Measurements from ENCODE around the gene PARP8. TPM values are rescaled to one million over a fixed set of nuclear protein-coding genes. Genes with fewer than 3 reads are reported as not detected.

Gene PARP8
- total RNA-seq, 1 experiment from 2014 or later = 23.2 TPM

- H3K27me3 Mint-ChIP-seq (ENCODE audit: low read depth) = no peaks in the 10 kb centered on the region
- ATAC-seq (no peak), DNase-seq (ENCODE audit: low spot score) (no peak)
- ChIA-PET POLR2A (interaction anchor here (0.7 kb wide), 1 partner anchor 267 kb away, joined by 3 read pairs; no protein-coding TSS in a partner anchor), CTCF (no interaction called here)
- TF ChIP-seq IRF2 (CRISPR knock-in tag; IDR thresholded peaks at IDR 0.05; ENCODE audit: borderline replicate concordance, low read depth) (no peak), ZBTB21 (CRISPR knock-in tag; IDR thresholded peaks at IDR 0.05; ENCODE audit: borderline replicate concordance) (no peak), ZSCAN18 (CRISPR knock-in tag; IDR thresholded peaks at IDR 0.05) (no peak), ATF1 (CRISPR knock-in tag; IDR thresholded peaks at IDR 0.05) (no peak), ZNF281 (CRISPR knock-in tag; IDR thresholded peaks at IDR 0.05) (no peak), ZNF138 (CRISPR knock-in tag; conservative IDR thresholded peaks at IDR 0.05) (no peak), SP1 (CRISPR knock-in tag; conservative IDR thresholded peaks at IDR 0.05) (no peak), ATF3 (CRISPR knock-in tag; conservative IDR thresholded peaks at IDR 0.05) (no peak), ZNF671 (CRISPR knock-in tag; IDR thresholded peaks at IDR 0.05) (no peak), GTF2I (CRISPR knock-in tag; conservative IDR thresholded peaks at IDR 0.05) (no peak), E2F5 (CRISPR knock-in tag; IDR thresholded peaks at IDR 0.05) (no peak), RORB (CRISPR knock-in tag; IDR thresholded peaks at IDR 0.05) (no peak), ZMAT4 (CRISPR knock-in tag; IDR thresholded peaks at IDR 0.05) (no peak), AFF4 (CRISPR knock-in tag; IDR thresholded peaks at IDR 0.05; ENCODE audit: borderline replicate concordance) (no peak), EMX1 (CRISPR knock-in tag; IDR thresholded peaks at IDR 0.05) (no peak), USF1 (CRISPR knock-in tag; IDR thresholded peaks at IDR 0.05) (no peak)
- no peak overlapping the region for H3K4me3 Mint-ChIP-seq
- H3K27ac Mint-ChIP-seq = no peak overlapping the region
- peaks cover 3% of the 10 kb centered on the region for H3K9me3 Mint-ChIP-seq
- H3K36me3 Mint-ChIP-seq = peaks cover 34% of the 10 kb centered on the region
- H3K4me1 Mint-ChIP-seq = no peaks in the 10 kb centered on the region
Observed at GRCh38 chr5:50798002-50798401, 131.6 kb downstream of the PARP8 start.

- ATAC-seq = no peak
- TF ChIP-seq OVOL2 (CRISPR knock-in tag; IDR thresholded peaks at IDR 0.05; ENCODE audit: borderline replicate concordance) (no peak), TEAD1 (CRISPR knock-in tag; IDR thresholded peaks at IDR 0.05) (no peak), USF1 (CRISPR knock-in tag; IDR thresholded peaks at IDR 0.05) (no peak), ATF1 (CRISPR knock-in tag; IDR thresholded peaks at IDR 0.05) (no peak), AFF4 (CRISPR knock-in tag; IDR thresholded peaks at IDR 0.05; ENCODE audit: borderline replicate concordance) (no peak)
- Mint-ChIP-seq H3K27ac (no peak overlapping the region), H3K4me1 (no peaks in the 10 kb centered on the region), H3K9me3 (peaks cover 8% of the 10 kb centered on the region), H3K4me3 (no peak overlapping the region), H3K36me3 (peaks cover 39% of the 10 kb centered on the region), H3K27me3 (ENCODE audit: low read depth) (no peaks in the 10 kb centered on the region)
- no peak for DNase-seq (ENCODE audit: low spot score)
- ChIA-PET CTCF (no interaction called here), POLR2A (no interaction called here)
Observed at GRCh38 chr5:50799596-50799995, 133.2 kb downstream of the PARP8 start.

Data from WTC11 (cell line).